Activated CD4-positive, alpha-beta T cell treated with anti-CD3 and anti-CD28 coated beads, Interleukin-2, Interleukin-6, amounts not matched to agents 100 ng/mL and 50 ng/mL, durations not matched to agents 16 hours and 8 hours (primary cell): ENCODE measurements around the gene L3MBTL4.
"Not testable (repeated sequence)": the region's sequence is repeated elsewhere in the genome, so short reads cannot be mapped to it uniquely, and the experiment has no call there.

Experiments
- DNase-seq: peaks from one replicate; pipeline ENCODE4 v3.0.0-alpha.2; 2020

The L3MBTL4 gene

GRCh38 chr18:6161549-6161948, 253.2 kb downstream of the L3MBTL4 start:
- no peak for DNase-seq

- DNase-seq: no peak
These were observed 255.3 kb downstream of the L3MBTL4 start for GRCh38 chr18:6159426-6159825.

- DNase-seq: no peak
These were observed 255.8 kb downstream of the L3MBTL4 start for GRCh38 chr18:6158958-6159357.

GRCh38 chr18:6156446-6156845, 258.3 kb downstream of the L3MBTL4 start:
- no peak for DNase-seq

- no peak for DNase-seq
These were observed 259.0 kb downstream of the L3MBTL4 start for GRCh38 chr18:6155707-6156106.

- DNase-seq: no peak
These were observed 264.3 kb downstream of the L3MBTL4 start for GRCh38 chr18:6150430-6150829.

GRCh38 chr18:6146307-6146661, 268.4 kb downstream of the L3MBTL4 start:
- no peak for DNase-seq

GRCh38 chr18:6145645-6146306, 268.9 kb downstream of the L3MBTL4 start:
- DNase-seq: no peak

- DNase-seq: no peak
These were observed 275.7 kb downstream of the L3MBTL4 start for GRCh38 chr18:6139007-6139406.

- not testable (repeated sequence) for DNase-seq
These were observed 278.8 kb downstream of the L3MBTL4 start for GRCh38 chr18:6135901-6136300.

- not testable (repeated sequence) for DNase-seq
These were observed 279.7 kb downstream of the L3MBTL4 start for GRCh38 chr18:6135029-6135428.

GRCh38 chr18:6132751-6133368, 281.9 kb downstream of the L3MBTL4 start:
- no peak for DNase-seq

- no peak for DNase-seq
These were observed 293.9 kb downstream of the L3MBTL4 start for GRCh38 chr18:6120820-6121279.

- no peak for DNase-seq
These were observed 294.9 kb downstream of the L3MBTL4 start for GRCh38 chr18:6119761-6120160.

GRCh38 chr18:6118080-6118479, 296.6 kb downstream of the L3MBTL4 start:
- DNase-seq: no peak

GRCh38 chr18:6115710-6116109, 299.0 kb downstream of the L3MBTL4 start:
- DNase-seq: no peak

GRCh38 chr18:6113650-6114049, 301.1 kb downstream of the L3MBTL4 start:
- DNase-seq: no peak

- no peak for DNase-seq
These were observed 303.0 kb downstream of the L3MBTL4 start for GRCh38 chr18:6111726-6112125.

GRCh38 chr18:6109743-6110142, 305.0 kb downstream of the L3MBTL4 start:
- DNase-seq: no peak

GRCh38 chr18:6107794-6108193, 306.9 kb downstream of the L3MBTL4 start:
- DNase-seq: no peak

GRCh38 chr18:6106091-6106685, 308.5 kb downstream of the L3MBTL4 start:
- no peak for DNase-seq

- no peak for DNase-seq
These were observed 311.0 kb downstream of the L3MBTL4 start for GRCh38 chr18:6103741-6104140.

- no peak for DNase-seq
These were observed 318.0 kb downstream of the L3MBTL4 start for GRCh38 chr18:6096730-6097129.

- DNase-seq: no peak
These were observed 326.3 kb downstream of the L3MBTL4 start for GRCh38 chr18:6088432-6088831.
